Spinal cord (tissue), 10 donors: Measurements from ENCODE around the gene FADD. TPM values are rescaled to one million over a fixed set of nuclear protein-coding genes. Genes with fewer than 3 reads are reported as not detected.

Experiments
- DNase-seq, 6 donors: peaks; one replicate each; pipeline versions ENCODE4 v3.0.0 to v3.0.0-alpha.2; 2013 to 2015; ENCODE audit warnings: low spot score in 6 of 6, low read depth in 4 of 6
- H3K27ac ChIP-seq: one replicate; pipeline ENCODE4 v1.5.1; 2013; ENCODE audit warnings: low read depth, low read length, control low read depth
- H3K27me3 ChIP-seq: one replicate; pipeline ENCODE4 v1.6.1; 2013; ENCODE audit warnings: low read length; ENCODE audit not compliant: control insufficient read depth, insufficient read depth
- H3K36me3 ChIP-seq: one replicate; pipeline ENCODE4 v1.6.1; 2013; ENCODE audit warnings: low read length; ENCODE audit not compliant: control insufficient read depth, insufficient read depth
- H3K4me1 ChIP-seq: one replicate; pipeline ENCODE4 v1.6.1; 2013; ENCODE audit warnings: low read length; ENCODE audit not compliant: control insufficient read depth, insufficient read depth
- H3K4me3 ChIP-seq: one replicate; pipeline ENCODE4 v1.5.1; 2013; ENCODE audit warnings: low read depth, low read length, control low read depth
- H3K9me3 ChIP-seq: one replicate; pipeline ENCODE4 v1.6.1; 2013; ENCODE audit warnings: low read length; ENCODE audit not compliant: control insufficient read depth, insufficient read depth
- WGBS: methylation state at CpG from one replicate; pipeline ENCODE4 v1.1.5; 2013; ENCODE audit warnings: missing lambda C conversion rate; ENCODE audit not compliant: insufficient coverage; 5-methylcytosine and 5-hydroxymethylcytosine counted together
- polyA plus RNA-seq, 2 donors: library from polyadenylated mRNA; unstranded; fragments of 120-200 nt; gene quantifications; one replicate each; pipeline ENCODE4 v1.2.1, GENCODE V29; 2013; ENCODE audit not compliant: insufficient read length in 2 of 2
- total RNA-seq, 2 donors: library from RNA; depleted of rRNA in 1 of 2; stranded (reverse); fragments of 120-200 nt in 1 of 2; fragments of >200 nt in 1 of 2; gene quantifications; one replicate each; pipeline versions ENCODE4 v1.2.3 to v1.2.4, GENCODE V29; 2013 to 2014
- donor health status: healthy.

FADD gene
- total and polyA plus RNA-seq, 4 donors = 12.1 to 18.7 (median 17.2) TPM

DNA sequence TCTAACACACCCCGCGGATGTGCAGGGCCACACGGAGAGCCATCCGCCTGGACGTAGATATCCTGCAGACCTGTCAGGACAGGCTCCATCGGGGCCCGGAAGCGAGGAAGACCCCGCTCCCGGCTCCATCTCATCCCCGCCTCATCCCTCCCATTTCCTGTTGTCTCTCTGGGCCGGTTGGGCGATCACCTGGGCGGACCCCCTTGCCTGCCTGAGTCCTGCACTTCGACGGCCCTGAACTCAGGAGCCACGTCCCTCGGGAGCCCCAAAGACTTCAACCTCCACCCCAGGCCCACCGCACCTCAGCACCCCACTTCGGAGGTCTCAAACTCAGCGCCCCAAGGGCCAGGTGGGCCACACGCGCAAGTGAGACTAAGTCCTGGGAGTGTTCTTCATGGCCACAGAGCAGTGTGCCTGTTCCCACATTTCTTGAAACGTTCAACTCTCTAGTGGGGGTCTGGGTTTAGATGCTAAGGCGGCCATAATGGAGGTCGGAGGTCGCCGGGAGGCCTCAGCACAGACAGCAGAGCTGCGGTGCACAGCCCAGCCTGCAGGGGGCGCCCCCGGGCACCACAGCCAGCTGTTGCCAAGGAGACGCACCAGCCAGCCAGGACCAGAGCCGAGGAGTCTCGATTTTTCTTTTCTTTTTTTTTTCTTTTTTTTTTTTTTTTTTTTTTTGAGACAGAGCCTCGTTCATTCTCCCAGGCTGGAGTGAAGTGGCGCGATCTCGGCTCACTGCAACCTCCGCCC, 26.0 kb upstream of the FADD start:
- Histone ChIP-seq H3K27me3 (no peaks in the 10 kb centered on the region), H3K36me3 (no peaks in the 10 kb centered on the region), H3K4me3 (no peak overlapping the region), H3K4me1 (peaks cover 8% of the 10 kb centered on the region), H3K9me3 (no peaks in the 10 kb centered on the region), H3K27ac (no peak overlapping the region)
- no peak for DNase-seq
- WGBS = 82% methylated on average over 33 of the region's 39 CpGs

DNA sequence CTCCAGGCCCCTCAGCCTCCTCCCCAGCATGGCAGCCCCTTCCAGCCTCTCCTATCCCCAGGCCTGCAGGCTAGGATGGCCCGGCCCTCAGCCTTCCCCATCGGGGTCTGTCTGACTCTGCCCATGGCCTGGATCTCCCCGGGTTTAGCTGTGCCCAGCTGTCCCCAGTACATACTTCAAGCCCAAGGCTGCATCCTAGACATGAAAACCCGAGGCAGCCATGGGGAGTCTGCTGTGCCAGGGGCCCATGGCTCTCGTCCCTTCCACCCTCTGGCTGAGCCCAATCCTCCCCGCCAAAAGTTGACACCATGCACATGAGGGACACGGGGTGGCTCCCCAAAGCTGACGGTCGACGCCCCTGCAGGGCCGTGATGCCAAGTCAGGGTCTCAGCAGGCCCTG, 22.2 kb upstream of the FADD start:
- Histone ChIP-seq H3K4me1 (no peaks in the 10 kb centered on the region), H3K4me3 (no peak overlapping the region), H3K27ac (no peak overlapping the region), H3K27me3 (peaks cover 2% of the 10 kb centered on the region), H3K9me3 (no peaks in the 10 kb centered on the region), H3K36me3 (no peaks in the 10 kb centered on the region)
- DNase-seq = no peak
- WGBS = 85% methylated on average over 11 of the region's 11 CpGs

DNA sequence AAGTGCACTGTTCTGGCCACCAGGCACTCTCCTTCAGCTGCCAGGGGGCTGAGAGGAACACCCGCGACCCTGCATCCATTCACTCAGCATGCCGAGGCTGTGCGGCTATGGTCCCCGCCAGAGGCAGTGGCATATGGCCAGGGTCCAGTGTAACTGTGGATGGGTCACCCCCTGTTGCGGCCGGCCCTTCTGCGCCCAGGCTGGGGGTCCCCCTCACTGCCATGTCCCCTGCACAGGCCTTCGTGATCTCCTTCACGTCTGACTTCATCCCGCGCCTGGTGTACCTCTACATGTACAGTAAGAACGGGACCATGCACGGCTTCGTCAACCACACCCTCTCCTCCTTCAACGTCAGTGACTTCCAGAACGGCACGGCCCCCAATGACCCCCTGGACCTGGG, 20.8 kb upstream of the FADD start:
- Histone ChIP-seq H3K4me3 (no peak overlapping the region), H3K9me3 (no peaks in the 10 kb centered on the region), H3K36me3 (no peaks in the 10 kb centered on the region), H3K27me3 (peaks cover 6% of the 10 kb centered on the region), H3K4me1 (no peaks in the 10 kb centered on the region), H3K27ac (no peak overlapping the region)
- no peak for DNase-seq
- WGBS = 92% methylated on average over 15 of the region's 18 CpGs

DNA sequence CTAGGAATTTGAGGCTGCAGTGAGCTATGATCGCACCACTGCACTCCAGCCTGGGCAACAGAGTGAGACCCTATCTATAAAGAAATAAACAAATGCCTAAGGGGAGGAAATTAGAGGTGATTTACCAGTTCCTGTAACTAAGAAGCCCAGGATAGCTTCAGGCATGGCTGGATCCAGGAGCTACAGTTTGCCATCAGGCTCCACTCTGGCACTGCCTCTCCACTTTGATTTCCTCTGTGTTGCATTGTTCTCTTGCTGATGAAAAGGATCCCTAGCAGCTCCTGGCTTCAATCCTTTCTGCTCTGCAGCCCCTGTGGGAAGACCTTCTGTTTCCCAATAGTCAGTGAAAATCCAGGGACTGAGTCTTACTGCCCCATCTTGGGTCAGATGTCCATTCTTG, 20.1 kb upstream of the FADD start:
- no peaks in the 10 kb centered on the region for H3K36me3 ChIP-seq
- no peak overlapping the region for H3K4me3 ChIP-seq
- WGBS = 100% methylated on average over 1 of the region's 1 CpG
- H3K27me3 ChIP-seq = peaks cover 6% of the 10 kb centered on the region
- H3K27ac ChIP-seq = no peak overlapping the region
- no peaks in the 10 kb centered on the region for H3K4me1 ChIP-seq
- no peak for DNase-seq
- no peaks in the 10 kb centered on the region for H3K9me3 ChIP-seq

GRCh38 chr11:70183483-70184176, 19.5 kb upstream of the FADD start:
- Histone ChIP-seq H3K36me3 (no peaks in the 10 kb centered on the region), H3K27ac (no peak overlapping the region), H3K4me1 (no peaks in the 10 kb centered on the region), H3K4me3 (no peak overlapping the region), H3K27me3 (peaks cover 6% of the 10 kb centered on the region), H3K9me3 (no peaks in the 10 kb centered on the region)
- no peak for DNase-seq
- 84% methylated on average over 9 of the region's 11 CpGs for WGBS

GRCh38 chr11:70184396-70184795, 18.7 kb upstream of the FADD start:
- H3K36me3 ChIP-seq = no peaks in the 10 kb centered on the region
- 82% methylated on average over 9 of the region's 9 CpGs for WGBS
- DNase-seq = no peak
- no peaks in the 10 kb centered on the region for H3K9me3 ChIP-seq
- no peak overlapping the region for H3K27ac ChIP-seq
- H3K4me1 ChIP-seq = no peaks in the 10 kb centered on the region
- peaks cover 6% of the 10 kb centered on the region for H3K27me3 ChIP-seq
- H3K4me3 ChIP-seq = no peak overlapping the region

- no peak overlapping the region for H3K27ac ChIP-seq
- peaks cover 6% of the 10 kb centered on the region for H3K27me3 ChIP-seq
- no peak for DNase-seq
- no peaks in the 10 kb centered on the region for H3K4me1 ChIP-seq
- H3K9me3 ChIP-seq = no peaks in the 10 kb centered on the region
- H3K4me3 ChIP-seq = no peak overlapping the region
- H3K36me3 ChIP-seq = no peaks in the 10 kb centered on the region
- WGBS = 85% methylated on average over 27 of the region's 28 CpGs
Measured at GRCh38 chr11:70185348-70186055, 17.6 kb upstream of the FADD start.

DNA sequence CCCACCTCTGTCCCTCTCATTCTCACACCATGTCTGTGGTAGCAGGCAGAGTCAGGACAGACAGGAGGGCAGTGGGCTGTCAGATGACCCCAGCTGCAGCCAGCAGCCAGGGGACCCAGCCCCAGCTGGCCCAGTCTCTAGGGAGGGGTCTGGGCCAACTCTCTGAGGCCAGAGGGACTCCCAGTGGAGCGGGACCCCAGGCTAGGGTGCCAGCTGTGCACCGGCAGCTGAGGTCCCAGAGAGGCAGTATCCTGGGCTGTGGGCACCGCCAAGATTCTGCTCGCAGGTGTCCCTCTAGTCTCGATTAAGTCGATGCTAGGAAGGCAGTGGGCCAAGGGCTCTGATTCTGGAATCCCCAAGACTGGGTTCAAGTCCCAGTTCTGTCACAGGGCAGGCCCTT, 16.7 kb upstream of the FADD start:
- Histone ChIP-seq H3K4me3 (no peak overlapping the region), H3K4me1 (no peaks in the 10 kb centered on the region), H3K27me3 (peaks cover 6% of the 10 kb centered on the region), H3K27ac (no peak overlapping the region), H3K36me3 (no peaks in the 10 kb centered on the region), H3K9me3 (no peaks in the 10 kb centered on the region)
- no peak for DNase-seq
- WGBS = 84% methylated on average over 6 of the region's 6 CpGs

DNA sequence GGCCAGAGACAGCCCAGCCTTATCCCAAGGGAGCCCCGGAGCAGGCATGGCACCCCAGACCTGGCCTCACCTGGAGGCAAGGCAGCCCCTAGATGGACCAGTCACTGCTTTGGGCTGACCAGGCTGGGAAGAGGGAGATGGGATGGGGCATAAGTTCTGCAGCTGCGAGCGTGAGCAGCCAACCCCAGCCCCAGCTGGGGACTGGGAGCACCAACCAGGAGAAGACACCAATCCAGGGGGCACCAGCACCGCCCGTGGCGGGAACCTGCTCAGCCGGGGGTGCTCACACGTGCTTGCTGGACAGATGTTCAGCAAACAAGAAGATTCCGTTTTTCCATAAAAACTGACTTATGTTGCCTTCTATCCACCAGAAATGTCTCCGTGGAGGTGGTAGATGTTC, 16.2 kb upstream of the FADD start:
- Histone ChIP-seq H3K4me3 (no peak overlapping the region), H3K27me3 (peaks cover 6% of the 10 kb centered on the region), H3K4me1 (no peaks in the 10 kb centered on the region), H3K36me3 (no peaks in the 10 kb centered on the region), H3K9me3 (no peaks in the 10 kb centered on the region), H3K27ac (no peak overlapping the region)
- WGBS = 85% methylated on average over 10 of the region's 10 CpGs
- no peak for DNase-seq
